ENCODE data around the gene MRPS25. TPM values are rescaled to one million over a fixed set of nuclear protein-coding genes. Genes with fewer than 3 reads are reported as not detected.

Gene MRPS25
- total and polyA plus RNA-seq, 7 donors = 25.8 to 86.1 (median 44.5) TPM

DNA sequence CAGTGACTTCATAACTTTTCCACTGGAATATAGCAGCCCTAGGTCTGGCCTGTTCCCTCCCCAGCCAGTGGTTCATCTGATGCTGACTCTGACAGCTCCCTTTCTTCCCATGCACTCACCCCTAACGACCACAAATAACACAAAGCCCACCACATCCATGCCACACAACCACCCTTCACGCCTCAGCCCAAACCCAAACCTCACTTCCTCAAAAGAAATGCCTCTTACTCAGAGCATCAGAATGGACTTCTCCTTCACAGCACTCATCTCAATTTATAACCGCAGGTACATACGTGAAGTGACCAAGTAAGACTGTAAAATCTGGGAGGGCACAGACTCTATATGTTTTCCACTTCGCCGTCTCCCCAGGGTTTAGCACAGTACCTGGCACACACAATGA lies 32.8 kb upstream of the MRPS25 start:
- Histone ChIP-seq H3K9me3 (no peaks in the 10 kb centered on the region), H3K4me3 (peak overlapping the region; percentile 72 to 84 (median 78)), H3K27ac (peak overlapping the region in 2 of 4 donors; percentile 88 to 89), H3K36me3 (peaks cover 4 to 36% (median 24%) of the 10 kb centered on the region in 4 donors), H3K27me3 (no peaks in the 10 kb centered on the region), H3K4me1 (peaks cover 0 to 44% (median 25%) of the 10 kb centered on the region in 4 donors)
- TF ChIP-seq, protein P1, sequence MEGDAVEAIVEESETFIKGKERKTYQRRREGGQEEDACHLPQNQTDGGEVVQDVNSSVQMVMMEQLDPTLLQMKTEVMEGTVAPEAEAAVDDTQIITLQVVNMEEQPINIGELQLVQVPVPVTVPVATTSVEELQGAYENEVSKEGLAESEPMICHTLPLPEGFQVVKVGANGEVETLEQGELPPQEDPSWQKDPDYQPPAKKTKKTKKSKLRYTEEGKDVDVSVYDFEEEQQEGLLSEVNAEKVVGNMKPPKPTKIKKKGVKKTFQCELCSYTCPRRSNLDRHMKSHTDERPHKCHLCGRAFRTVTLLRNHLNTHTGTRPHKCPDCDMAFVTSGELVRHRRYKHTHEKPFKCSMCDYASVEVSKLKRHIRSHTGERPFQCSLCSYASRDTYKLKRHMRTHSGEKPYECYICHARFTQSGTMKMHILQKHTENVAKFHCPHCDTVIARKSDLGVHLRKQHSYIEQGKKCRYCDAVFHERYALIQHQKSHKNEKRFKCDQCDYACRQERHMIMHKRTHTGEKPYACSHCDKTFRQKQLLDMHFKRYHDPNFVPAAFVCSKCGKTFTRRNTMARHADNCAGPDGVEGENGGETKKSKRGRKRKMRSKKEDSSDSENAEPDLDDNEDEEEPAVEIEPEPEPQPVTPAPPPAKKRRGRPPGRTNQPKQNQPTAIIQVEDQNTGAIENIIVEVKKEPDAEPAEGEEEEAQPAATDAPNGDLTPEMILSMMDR (IDR thresholded peaks at IDR 0.05) = no peak
- no peak for TF ChIP-seq EP300 (IDR thresholded peaks at IDR 0.05)
- TF ChIP-seq POLR2AphosphoS5 (IDR thresholded peaks at IDR 0.05) = no peak
- no peak for TF ChIP-seq POLR2A (IDR thresholded peaks at IDR 0.05)
- 30 to 35% methylated on average over 6 of the region's 6 CpGs for WGBS, 2 donors
- intact Hi-C loops (cut with DNase I) = loop anchor here (5.0 to 10.0 kb wide), 2 partner anchors 329 to 443 kb away; partner anchors contain the start of genes CCDC174, EAF1 and METTL6
- DNase-seq = no peak

GRCh38 chr3:15096046-15096445 lies 30.9 kb upstream of the MRPS25 start:
- Histone ChIP-seq H3K9me3 (no peaks in the 10 kb centered on the region), H3K4me1 (peaks cover 0 to 29% (median 18%) of the 10 kb centered on the region in 4 donors), H3K36me3 (peaks cover 4 to 52% (median 24%) of the 10 kb centered on the region in 4 donors), H3K4me3 (no peak overlapping the region), H3K27me3 (no peaks in the 10 kb centered on the region), H3K27ac (no peak overlapping the region)
- no peak for DNase-seq
- WGBS, 2 donors = 80 to 89% methylated on average over 3 of the region's 3 CpGs
- intact Hi-C loops (cut with DNase I) = loop anchor here (5.0 to 10.0 kb wide), 2 partner anchors 331 to 441 kb away; partner anchors contain the start of genes CCDC174, EAF1 and METTL6
- TF ChIP-seq, protein P1 (IDR thresholded peaks at IDR 0.05) = no peak
- TF ChIP-seq EP300 (IDR thresholded peaks at IDR 0.05) (no peak), POLR2AphosphoS5 (IDR thresholded peaks at IDR 0.05) (no peak), POLR2A (IDR thresholded peaks at IDR 0.05) (no peak)

DNA sequence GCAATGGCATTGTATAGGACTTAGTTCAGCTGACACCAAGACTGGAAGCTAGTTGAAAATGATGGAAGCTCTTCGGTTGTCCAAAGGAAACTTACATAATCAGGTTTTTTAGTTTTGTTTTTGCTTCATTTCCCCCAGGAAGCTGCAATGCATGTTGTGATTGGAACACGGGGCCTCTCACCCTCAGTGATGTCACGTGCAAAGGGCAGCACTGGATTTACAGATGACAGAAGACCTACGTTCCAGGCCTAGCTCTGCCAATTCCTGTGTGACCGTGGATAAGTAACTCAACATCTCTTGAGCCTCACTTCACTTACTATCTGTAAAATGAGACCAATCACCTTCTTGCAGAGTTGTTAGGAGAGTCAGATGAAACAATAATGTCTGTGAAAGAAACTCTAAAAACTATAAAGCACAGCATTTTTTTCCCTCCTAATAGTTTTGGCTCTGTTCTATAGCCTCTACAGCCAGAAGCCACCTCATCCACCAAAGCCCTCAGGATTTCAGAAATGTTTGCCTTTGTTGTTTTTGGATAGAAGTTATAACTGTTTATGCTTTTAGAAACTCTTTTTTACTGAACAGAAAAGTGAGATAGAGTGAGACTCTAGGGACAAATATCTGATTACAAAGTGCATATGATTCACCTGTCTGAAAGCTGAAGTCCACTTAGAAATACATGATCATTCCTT lies 29.2 kb upstream of the MRPS25 start:
- Histone ChIP-seq H3K9me3 (no peaks in the 10 kb centered on the region), H3K4me3 (no peak overlapping the region), H3K27me3 (no peaks in the 10 kb centered on the region), H3K27ac (no peak overlapping the region), H3K4me1 (peaks cover 0 to 17% (median 12%) of the 10 kb centered on the region in 4 donors), H3K36me3 (peaks cover 14 to 67% (median 32%) of the 10 kb centered on the region in 4 donors)
- intact Hi-C loops (cut with DNase I) = loop anchor here (10.0 kb wide), 1 partner anchor 440 kb away; the partner anchor contains the start of gene CCDC174
- TF ChIP-seq, protein P1 (IDR thresholded peaks at IDR 0.05) = no peak
- TF ChIP-seq POLR2A (IDR thresholded peaks at IDR 0.05) (no peak), EP300 (IDR thresholded peaks at IDR 0.05) (no peak), POLR2AphosphoS5 (IDR thresholded peaks at IDR 0.05) (no peak)
- 88 to 90% methylated on average over 5 of the region's 5 CpGs for WGBS, 2 donors
- DNase-seq = no peak

- Histone ChIP-seq H3K4me3 (no peak overlapping the region), H3K9me3 (no peaks in the 10 kb centered on the region), H3K36me3 (peaks cover 27 to 83% (median 37%) of the 10 kb centered on the region in 4 donors), H3K27me3 (no peaks in the 10 kb centered on the region), H3K4me1 (peaks cover 0 to 11% (median 7%) of the 10 kb centered on the region in 4 donors), H3K27ac (no peak overlapping the region)
- 97 to 98% methylated on average over 1 of the region's 1 CpG for WGBS, 2 donors
- TF ChIP-seq POLR2A (IDR thresholded peaks at IDR 0.05) (no peak), EP300 (IDR thresholded peaks at IDR 0.05) (no peak), POLR2AphosphoS5 (IDR thresholded peaks at IDR 0.05) (no peak)
- TF ChIP-seq, protein P1 (IDR thresholded peaks at IDR 0.05) = no peak
- intact Hi-C loops (cut with DNase I) = loop anchor here (10.0 kb wide), 1 partner anchor 438 kb away; the partner anchor contains the start of gene CCDC174
- DNase-seq = no peak
Observed at GRCh38 chr3:15092686-15093085, 27.6 kb upstream of the MRPS25 start.
